Measurements from ENCODE around the gene CFAP61. TPM values are rescaled to one million over a fixed set of nuclear protein-coding genes. Genes with fewer than 3 reads are reported as not detected.

CFAP61 gene
- polyA plus RNA-seq, 4 donors: 2.6 to 4.0 (median 3.3) TPM

GRCh38 chr20:20371681-20372080 lies 319.3 kb downstream of the CFAP61 start:
- no peak for DNase-seq (ENCODE audit: low read depth in 4 of 4, low spot score in 3 of 4)

- no peak for DNase-seq (ENCODE audit: low read depth in 4 of 4, low spot score in 3 of 4)
Observed at GRCh38 chr20:20373091-20373571, 320.8 kb downstream of the CFAP61 start.

- no peak for DNase-seq (ENCODE audit: low read depth in 4 of 4, low spot score in 3 of 4)
Observed at GRCh38 chr20:20375862-20376261, 323.5 kb downstream of the CFAP61 start.

- DNase-seq (ENCODE audit: low read depth in 4 of 4, low spot score in 3 of 4): no peak
Observed at GRCh38 chr20:20386192-20386591, 333.9 kb downstream of the CFAP61 start.

GRCh38 chr20:20390393-20390792 lies 338.1 kb downstream of the CFAP61 start:
- no peak for DNase-seq (ENCODE audit: low read depth in 4 of 4, low spot score in 3 of 4)

- DNase-seq (ENCODE audit: low read depth in 4 of 4, low spot score in 3 of 4): no peak
Observed at GRCh38 chr20:20391115-20391514, 338.8 kb downstream of the CFAP61 start.

GRCh38 chr20:20391766-20392165 lies 339.4 kb downstream of the CFAP61 start:
- no peak for DNase-seq (ENCODE audit: low read depth in 4 of 4, low spot score in 3 of 4)

GRCh38 chr20:20393207-20394120 lies 341.1 kb downstream of the CFAP61 start:
- DNase-seq (ENCODE audit: low read depth in 4 of 4, low spot score in 3 of 4): no peak

GRCh38 chr20:20395087-20395486 lies 342.8 kb downstream of the CFAP61 start:
- no peak for DNase-seq (ENCODE audit: low read depth in 4 of 4, low spot score in 3 of 4)

- DNase-seq (ENCODE audit: low read depth in 4 of 4, low spot score in 3 of 4): no peak
Observed at GRCh38 chr20:20395903-20396568, 343.7 kb downstream of the CFAP61 start.

GRCh38 chr20:20396794-20397193 lies 344.5 kb downstream of the CFAP61 start:
- DNase-seq (ENCODE audit: low read depth in 4 of 4, low spot score in 3 of 4): no peak

GRCh38 chr20:20398123-20398522 lies 345.8 kb downstream of the CFAP61 start:
- no peak for DNase-seq (ENCODE audit: low read depth in 4 of 4, low spot score in 3 of 4)

- DNase-seq (ENCODE audit: low read depth in 4 of 4, low spot score in 3 of 4): no peak
Observed at GRCh38 chr20:20399531-20400500, 347.5 kb downstream of the CFAP61 start.

- no peak for DNase-seq (ENCODE audit: low read depth in 4 of 4, low spot score in 3 of 4)
Observed at GRCh38 chr20:20401991-20402390, 349.7 kb downstream of the CFAP61 start.

- no peak for DNase-seq (ENCODE audit: low read depth in 4 of 4, low spot score in 3 of 4)
Observed at GRCh38 chr20:20404633-20405032, 352.3 kb downstream of the CFAP61 start.

GRCh38 chr20:20405623-20406022 lies 353.3 kb downstream of the CFAP61 start:
- no peak for DNase-seq (ENCODE audit: low read depth in 4 of 4, low spot score in 3 of 4)

GRCh38 chr20:20406306-20406705 lies 354.0 kb downstream of the CFAP61 start:
- DNase-seq (ENCODE audit: low read depth in 4 of 4, low spot score in 3 of 4): no peak

GRCh38 chr20:20407891-20408805 lies 355.8 kb downstream of the CFAP61 start:
- DNase-seq (ENCODE audit: low read depth in 4 of 4, low spot score in 3 of 4): no peak

- no peak for DNase-seq (ENCODE audit: low read depth in 4 of 4, low spot score in 3 of 4)
Observed at GRCh38 chr20:20409331-20409730, 357.0 kb downstream of the CFAP61 start.

Data from right renal pelvis (tissue), 4 donors.